BJ (cell line): Measurements from ENCODE around the gene ASAP2. TPM values are rescaled to one million over a fixed set of nuclear protein-coding genes. Genes with fewer than 3 reads are reported as not detected.
"Not testable (repeated sequence)": the region's sequence is repeated elsewhere in the genome, so short reads cannot be mapped to it uniquely, and the experiment has no call there.

ENCODE experiments used
- CTCF ChIA-PET: fragments of 350-600 bp; formaldehyde crosslinking; extraction: SDS; loops from one replicate; lab custom pipeline; 2021; ENCODE audit warnings: antibody characterized with exemption, inconsistent platforms; lab: Yijun Ruan, JAX
- POLR2A ChIA-PET: fragments of 300-600 bp; sonication (Branson Sonifier 250); formaldehyde crosslinking; extraction: SDS; loops from one replicate; lab custom pipeline; 2021; ENCODE audit warnings: antibody characterized with exemption; lab: Charles Lee
- DNase-seq: peaks from one replicate; pipeline ENCODE4 v3.0.0-alpha.2; 2011; ENCODE audit warnings: low read depth
- H3K27me3 ChIP-seq: 2 replicates; pipeline ENCODE4 v1.6.0; 2011; ENCODE audit warnings: low read length; ENCODE audit not compliant: control insufficient read depth, insufficient read depth
- H3K36me3 ChIP-seq: 2 replicates; pipeline ENCODE4 v1.5.1; 2011; ENCODE audit warnings: low read length; ENCODE audit not compliant: control insufficient read depth, insufficient read depth
- H3K4me3 ChIP-seq: 2 replicates; pipeline ENCODE4 v1.5.1; 2011; ENCODE audit warnings: low read depth, mild to moderate bottlenecking, control low read depth, low read length
- CTCF ChIP-seq: IDR thresholded peaks from 2 replicates; pipeline ENCODE4 v1.5.1; 2011; ENCODE audit warnings: low read depth, mild to moderate bottlenecking, control low read depth, inconsistent platforms, low read length, moderate library complexity; ENCODE audit not compliant: insufficient read depth
- polyA plus RNA-seq: library from polyadenylated mRNA; depleted of rRNA; stranded (reverse); fragments of >200 nt; gene quantifications from 2 replicates; pipeline ENCODE4 v1.2.3, GENCODE V29; 2011

Gene ASAP2
- polyA plus RNA-seq, 1 experiment = 14.1 TPM

DNA sequence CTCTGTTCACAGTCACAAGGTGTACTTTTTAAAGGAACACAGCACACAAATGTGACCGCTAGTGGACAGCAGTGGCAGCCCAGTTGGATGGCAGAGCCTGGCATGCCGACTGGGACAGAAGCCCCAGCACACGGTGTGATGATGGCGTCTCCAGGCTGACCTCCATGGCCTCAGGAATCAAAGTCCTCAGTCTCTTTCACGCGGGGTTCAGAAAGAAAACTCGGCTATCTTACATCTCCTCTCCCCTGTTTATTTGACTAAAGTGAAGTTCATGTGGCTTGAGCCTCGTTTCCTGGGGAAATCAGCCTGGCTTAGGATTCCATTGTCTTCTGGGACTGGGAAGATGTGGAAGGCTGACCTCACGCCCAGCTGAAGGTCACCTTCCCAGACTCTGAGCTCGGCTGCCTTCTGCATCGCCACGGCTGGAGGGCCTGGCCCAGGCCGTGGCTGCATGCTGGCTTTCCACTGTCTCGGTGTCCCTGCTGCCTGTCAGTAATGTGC lies 56.1 kb downstream of the ASAP2 start:
- no peak overlapping the region for H3K4me3 ChIP-seq
- no peak for DNase-seq
- CTCF ChIA-PET = interaction anchor here (0.9 kb wide), 1 partner anchor 11 kb away, joined by 3 read pairs; no protein-coding TSS in a partner anchor

GRCh38 chr2:9263428-9263827 lies 56.8 kb downstream of the ASAP2 start:
- POLR2A ChIA-PET = no interaction called here
- Histone ChIP-seq H3K36me3 (peaks cover 1% of the 10 kb centered on the region), H3K27me3 (no peaks in the 10 kb centered on the region), H3K4me3 (no peak overlapping the region)
- DNase-seq = no peak
- TF ChIP-seq CTCF = no peak
- CTCF ChIA-PET = interaction anchor here (0.9 to 1.2 kb wide), 2 partner anchors 10 to 70 kb away, joined by 3 to 4 read pairs; no protein-coding TSS in a partner anchor

More for the DNA sequence above, 56.1 kb downstream of the ASAP2 start:
- POLR2A ChIA-PET = no interaction called here
- no peak for TF ChIP-seq CTCF
- Histone ChIP-seq H3K36me3 (peaks cover 1% of the 10 kb centered on the region), H3K27me3 (no peaks in the 10 kb centered on the region)

GRCh38 chr2:9264301-9264700 lies 57.7 kb downstream of the ASAP2 start:
- DNase-seq = no peak
- Histone ChIP-seq H3K4me3 (no peak overlapping the region), H3K27me3 (no peaks in the 10 kb centered on the region), H3K36me3 (peaks cover 1% of the 10 kb centered on the region)
- CTCF ChIA-PET = interaction anchor here (1.2 kb wide), 1 partner anchor 69 kb away, joined by 4 read pairs; no protein-coding TSS in a partner anchor
- TF ChIP-seq CTCF = no peak
- POLR2A ChIA-PET = no interaction called here

- H3K36me3 ChIP-seq = peaks cover 1% of the 10 kb centered on the region
- TF ChIP-seq CTCF = no peak
- ChIA-PET CTCF (no interaction called here), POLR2A (no interaction called here)
- no peaks in the 10 kb centered on the region for H3K27me3 ChIP-seq
- no peak for DNase-seq
- H3K4me3 ChIP-seq = no peak overlapping the region
These were observed 60.1 kb downstream of the ASAP2 start for GRCh38 chr2:9266711-9267110.

DNA sequence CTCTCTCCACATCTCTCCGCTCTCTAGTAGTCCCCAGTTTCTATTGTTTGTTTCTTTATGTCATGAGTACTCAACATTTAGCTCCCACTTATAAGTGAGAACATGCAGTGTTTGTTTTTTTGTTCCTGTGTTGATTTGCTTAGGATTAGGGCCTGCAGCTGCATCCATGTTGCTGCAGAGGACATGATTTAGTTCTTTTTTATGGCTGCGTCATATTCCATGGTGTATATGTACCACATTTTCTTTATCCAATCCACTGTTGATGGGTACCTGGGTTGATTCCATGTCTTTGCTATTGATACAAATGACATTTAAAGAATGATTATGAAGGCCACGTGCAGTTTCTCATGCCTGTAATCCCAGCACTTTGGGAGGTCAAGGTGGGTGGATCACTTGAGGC lies 60.7 kb downstream of the ASAP2 start:
- H3K36me3 ChIP-seq, DNase-seq, H3K27me3 ChIP-seq, H3K4me3 ChIP-seq, CTCF ChIA-PET, POLR2A ChIA-PET: not testable (repeated sequence)
